ENCODE data around the gene CPM. TPM values are rescaled to one million over a fixed set of nuclear protein-coding genes. Genes with fewer than 3 reads are reported as not detected.

CPM gene
- total RNA-seq, 1 experiment from 2014 or later, result 27.0 TPM

GRCh38 chr12:68904351-68904962, 28.5 kb downstream of the CPM start:
- DNase-seq (ENCODE audit: low read depth), result no peak

- DNase-seq (ENCODE audit: low read depth), result no peak
Observed at GRCh38 chr12:68903511-68903910, 29.5 kb downstream of the CPM start.

GRCh38 chr12:68901551-68901950, 31.4 kb downstream of the CPM start:
- no peak for DNase-seq (ENCODE audit: low read depth)

- no peak for DNase-seq (ENCODE audit: low read depth)
Observed at GRCh38 chr12:68901145-68901544, 31.8 kb downstream of the CPM start.

- DNase-seq (ENCODE audit: low read depth), result no peak
Observed at GRCh38 chr12:68900241-68900640, 32.7 kb downstream of the CPM start.

- DNase-seq (ENCODE audit: low read depth), result peak; percentile 63
Observed at GRCh38 chr12:68899251-68899771, 33.7 kb downstream of the CPM start.

- DNase-seq (ENCODE audit: low read depth), result no peak
Observed at GRCh38 chr12:68896881-68897540, 36.0 kb downstream of the CPM start.

- DNase-seq (ENCODE audit: low read depth), result no peak
Observed at GRCh38 chr12:68894276-68894855, 38.6 kb downstream of the CPM start.

GRCh38 chr12:68893741-68894140, 39.2 kb downstream of the CPM start:
- no peak for DNase-seq (ENCODE audit: low read depth)

- DNase-seq (ENCODE audit: low read depth), result no peak
Observed at GRCh38 chr12:68893201-68893600, 39.8 kb downstream of the CPM start.

GRCh38 chr12:68891141-68891540, 41.8 kb downstream of the CPM start:
- no peak for DNase-seq (ENCODE audit: low read depth)

GRCh38 chr12:68890701-68891113, 42.3 kb downstream of the CPM start:
- no peak for DNase-seq (ENCODE audit: low read depth)

- no peak for DNase-seq (ENCODE audit: low read depth)
Observed at GRCh38 chr12:68888243-68888642, 44.7 kb downstream of the CPM start.

GRCh38 chr12:68887641-68888040, 45.3 kb downstream of the CPM start:
- DNase-seq (ENCODE audit: low read depth), result no peak

- no peak for DNase-seq (ENCODE audit: low read depth)
Observed at GRCh38 chr12:68886636-68887572, 46.1 kb downstream of the CPM start.

- DNase-seq (ENCODE audit: low read depth), result no peak
Observed at GRCh38 chr12:68885381-68885780, 47.6 kb downstream of the CPM start.

GRCh38 chr12:68884251-68884650, 48.7 kb downstream of the CPM start:
- DNase-seq (ENCODE audit: low read depth), result no peak

GRCh38 chr12:68883151-68883550, 49.8 kb downstream of the CPM start:
- no peak for DNase-seq (ENCODE audit: low read depth)

- no peak for DNase-seq (ENCODE audit: low read depth)
Observed at GRCh38 chr12:68882251-68882964, 50.6 kb downstream of the CPM start.

- DNase-seq (ENCODE audit: low read depth), result no peak
Observed at GRCh38 chr12:68880660-68881325, 52.2 kb downstream of the CPM start.

- no peak for DNase-seq (ENCODE audit: low read depth)
Observed at GRCh38 chr12:68878846-68879245, 54.1 kb downstream of the CPM start.

All from Daoy (cell line).